Right atrium auricular region (tissue), 2 donors: ENCODE measurements around the gene TCF7L2. TPM values are rescaled to one million over a fixed set of nuclear protein-coding genes. Genes with fewer than 3 reads are reported as not detected.

ENCODE experiments used
- DNase-seq: peaks from one replicate; pipeline ENCODE4 v3.0.0-alpha.2; 2019; ENCODE audit warnings: low spot score
- H3K27ac ChIP-seq, 2 donors: fragments of 200-600 bp; sonication (generic); 1 replicate in 1 of 2; 2 replicates in 1 of 2; pipeline ENCODE4 v1.5.1; 2016 to 2019
- H3K27me3 ChIP-seq, 2 donors: fragments of 200-600 bp; sonication (generic); one replicate each; pipeline versions ENCODE4 v1.5.1 to v1.6.0; 2017 to 2019
- H3K36me3 ChIP-seq: fragments of 200-600 bp; sonication (generic); one replicate; pipeline ENCODE4 v1.5.1; 2016
- H3K4me1 ChIP-seq, 2 donors: fragments of 200-600 bp; sonication (generic); one replicate each; pipeline versions ENCODE4 v1.5.1 to v1.6.0; 2017 to 2019
- H3K4me3 ChIP-seq, 2 donors: fragments of 200-600 bp; sonication (generic); 1 replicate in 1 of 2; 2 replicates in 1 of 2; pipeline ENCODE4 v1.5.1; 2017 to 2019; ENCODE audit warnings: mild to moderate bottlenecking in 1 of 2, moderate library complexity in 1 of 2
- H3K9me3 ChIP-seq, 2 donors: fragments of 200-600 bp; sonication (generic); one replicate each; pipeline ENCODE4 v1.5.1; 2019
- total RNA-seq, 2 donors: library from RNA; depleted of rRNA; stranded (reverse); fragments of >200 nt; gene quantifications; one replicate each; pipeline ENCODE4 v1.1.0, GENCODE V29; 2016
- TF ChIP-seq, protein P1 (sequence below), 2 donors: fragments of 200-600 bp; sonication (generic); IDR thresholded peaks; one replicate each; pipeline ENCODE4 v1.5.1; 2019; ENCODE audit warnings: antibody characterized with exemption in 2 of 2

The TCF7L2 gene
- total RNA-seq, 2 donors from 2014 or later, result 8.5 to 11.3 TPM

DNA sequence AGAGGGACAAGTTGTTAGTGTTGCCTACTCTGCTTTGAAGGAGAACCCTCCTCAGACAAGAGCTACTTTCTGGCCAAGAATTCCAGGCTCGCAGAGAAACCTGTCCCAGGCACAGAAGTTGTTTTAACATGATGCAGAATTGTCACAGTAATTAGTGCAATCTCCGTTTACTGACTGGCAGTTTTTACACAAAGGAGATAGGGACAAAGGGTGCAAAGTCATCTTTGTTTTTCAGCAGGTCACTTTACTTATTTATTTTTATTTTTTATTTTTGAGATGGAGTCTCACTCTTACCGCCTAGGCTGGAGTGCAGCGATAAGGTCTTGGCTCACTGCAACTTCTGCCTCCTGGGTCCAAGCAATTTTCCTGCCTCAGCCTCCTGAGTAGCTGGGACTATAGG is 12.3 kb downstream of the TCF7L2 start:
- no peak overlapping the region for H3K27ac ChIP-seq
- DNase-seq, result no peak
- H3K27me3 ChIP-seq, result no peaks in the 10 kb centered on the region
- TF ChIP-seq, protein P1, sequence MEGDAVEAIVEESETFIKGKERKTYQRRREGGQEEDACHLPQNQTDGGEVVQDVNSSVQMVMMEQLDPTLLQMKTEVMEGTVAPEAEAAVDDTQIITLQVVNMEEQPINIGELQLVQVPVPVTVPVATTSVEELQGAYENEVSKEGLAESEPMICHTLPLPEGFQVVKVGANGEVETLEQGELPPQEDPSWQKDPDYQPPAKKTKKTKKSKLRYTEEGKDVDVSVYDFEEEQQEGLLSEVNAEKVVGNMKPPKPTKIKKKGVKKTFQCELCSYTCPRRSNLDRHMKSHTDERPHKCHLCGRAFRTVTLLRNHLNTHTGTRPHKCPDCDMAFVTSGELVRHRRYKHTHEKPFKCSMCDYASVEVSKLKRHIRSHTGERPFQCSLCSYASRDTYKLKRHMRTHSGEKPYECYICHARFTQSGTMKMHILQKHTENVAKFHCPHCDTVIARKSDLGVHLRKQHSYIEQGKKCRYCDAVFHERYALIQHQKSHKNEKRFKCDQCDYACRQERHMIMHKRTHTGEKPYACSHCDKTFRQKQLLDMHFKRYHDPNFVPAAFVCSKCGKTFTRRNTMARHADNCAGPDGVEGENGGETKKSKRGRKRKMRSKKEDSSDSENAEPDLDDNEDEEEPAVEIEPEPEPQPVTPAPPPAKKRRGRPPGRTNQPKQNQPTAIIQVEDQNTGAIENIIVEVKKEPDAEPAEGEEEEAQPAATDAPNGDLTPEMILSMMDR (IDR thresholded peaks at IDR 0.05), result no peak
- H3K4me1 ChIP-seq, result peaks cover 0 to 75% of the 10 kb centered on the region in 2 donors
- no peaks in the 10 kb centered on the region for H3K9me3 ChIP-seq
- H3K4me3 ChIP-seq, result no peak overlapping the region
- H3K36me3 ChIP-seq, result no peaks in the 10 kb centered on the region

DNA sequence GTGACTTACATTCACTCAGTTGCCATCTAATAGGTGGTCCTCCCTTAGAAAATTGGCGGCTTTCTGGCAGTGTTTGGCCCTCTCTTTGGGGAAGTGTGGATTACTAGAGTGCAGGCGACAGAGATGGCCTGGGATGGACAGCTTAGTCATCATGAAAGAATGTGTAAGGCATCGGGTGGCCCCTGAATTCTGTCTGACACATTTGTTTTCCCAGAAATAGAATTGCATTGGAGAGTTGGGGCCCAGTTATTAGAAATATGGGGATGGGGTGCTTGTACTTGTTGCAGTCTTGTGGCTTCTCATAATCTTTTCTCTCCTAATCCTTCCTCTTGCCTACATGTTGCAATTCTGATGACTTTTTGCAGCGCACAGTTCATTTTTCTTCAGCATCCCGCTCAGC is 13.8 kb downstream of the TCF7L2 start:
- TF ChIP-seq, protein P1 (IDR thresholded peaks at IDR 0.05), result no peak
- no peak for DNase-seq
- Histone ChIP-seq H3K27me3 (no peaks in the 10 kb centered on the region), H3K4me1 (peaks cover 0 to 60% of the 10 kb centered on the region in 2 donors), H3K9me3 (no peaks in the 10 kb centered on the region), H3K4me3 (no peak overlapping the region), H3K27ac (peak overlapping the region in 1 of 2 donors; percentile 15), H3K36me3 (peaks cover 8% of the 10 kb centered on the region)

DNA sequence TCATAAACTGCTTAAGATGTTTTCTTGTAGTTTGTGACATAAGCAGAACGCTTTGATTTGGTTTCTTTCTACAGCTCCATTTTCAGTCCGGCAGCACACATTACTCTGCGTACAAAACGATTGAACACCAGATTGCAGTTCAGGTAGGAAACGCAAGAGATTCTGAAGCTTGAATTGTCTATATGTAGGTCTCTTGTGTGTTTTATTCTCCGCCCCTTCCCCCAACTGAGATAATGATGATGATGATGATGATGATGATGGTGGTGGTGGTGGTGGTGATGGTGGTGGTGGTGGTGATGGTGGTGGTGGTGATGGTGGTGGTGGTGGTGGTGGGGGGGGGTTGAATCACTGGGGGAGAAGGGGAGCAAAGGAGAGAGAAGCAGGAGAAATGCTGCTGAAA is 14.4 kb downstream of the TCF7L2 start:
- DNase-seq, result no peak
- H3K27me3 ChIP-seq, result no peaks in the 10 kb centered on the region
- no peak overlapping the region for H3K4me3 ChIP-seq
- peak overlapping the region in 1 of 2 donors; percentile 15 for H3K27ac ChIP-seq
- H3K4me1 ChIP-seq, result peaks cover 0 to 54% of the 10 kb centered on the region in 2 donors
- TF ChIP-seq, protein P1 (IDR thresholded peaks at IDR 0.05), result no peak
- H3K9me3 ChIP-seq, result no peaks in the 10 kb centered on the region
- H3K36me3 ChIP-seq, result peaks cover 9% of the 10 kb centered on the region

DNA sequence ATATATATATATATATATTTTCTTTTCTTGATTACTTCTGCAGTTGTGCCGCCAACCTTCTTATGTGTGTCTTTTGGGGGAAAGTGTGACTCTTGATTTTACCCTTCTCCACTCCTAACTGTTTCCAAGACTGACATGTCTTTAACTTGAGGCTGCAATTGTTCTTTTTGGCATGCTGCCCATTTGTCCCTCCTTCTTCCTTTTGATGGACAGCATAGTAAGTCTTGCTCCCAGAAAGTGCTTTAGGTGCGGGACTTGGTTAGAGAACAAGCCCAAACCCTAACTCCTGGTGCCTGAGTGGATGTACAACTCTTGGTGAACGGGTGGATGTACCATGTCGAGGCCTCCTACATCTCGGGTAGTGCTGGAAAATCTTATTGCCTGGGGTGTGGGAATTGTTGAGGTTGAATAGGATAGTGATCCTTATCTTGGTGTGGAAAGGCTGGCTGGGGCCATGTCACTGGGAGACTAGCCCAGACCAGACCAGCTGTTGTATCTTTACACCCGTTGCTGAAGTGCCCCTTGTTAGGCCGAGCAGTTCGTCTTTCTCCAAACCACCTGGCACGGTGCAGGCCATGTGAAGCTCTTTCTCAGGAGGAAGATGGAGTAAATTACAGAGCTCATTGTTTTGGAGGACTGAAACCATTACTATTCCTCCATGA is 16.3 kb downstream of the TCF7L2 start:
- no peak overlapping the region for H3K27ac ChIP-seq

DNA sequence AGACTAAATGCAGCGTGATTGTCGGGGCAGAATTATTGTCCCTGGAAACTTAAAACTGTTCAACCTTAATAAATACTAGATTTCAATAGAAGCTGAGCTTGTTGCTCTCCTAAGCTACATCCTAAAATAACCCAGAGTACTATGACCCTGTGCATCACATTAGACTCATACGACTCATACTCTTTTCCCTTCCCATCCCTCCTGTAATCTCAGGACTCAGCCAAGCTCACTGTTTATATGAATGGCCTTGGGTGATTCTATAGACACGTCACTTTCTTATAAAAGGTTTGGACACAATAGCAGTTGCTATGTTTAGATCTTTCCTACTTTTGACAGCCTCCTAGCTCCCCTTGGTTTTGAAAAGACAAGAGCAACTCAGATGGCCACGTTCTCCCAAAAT is 17.2 kb downstream of the TCF7L2 start:
- DNase-seq, result no peak
- TF ChIP-seq, protein P1 (IDR thresholded peaks at IDR 0.05), result no peak
- no peak overlapping the region for H3K4me3 ChIP-seq
- no peaks in the 10 kb centered on the region for H3K9me3 ChIP-seq
- H3K27ac ChIP-seq, result no peak overlapping the region
- H3K27me3 ChIP-seq, result no peaks in the 10 kb centered on the region
- H3K36me3 ChIP-seq, result peaks cover 9% of the 10 kb centered on the region
- H3K4me1 ChIP-seq, result peaks cover 0 to 45% of the 10 kb centered on the region in 2 donors

More for the DNA sequence above, 16.3 kb downstream of the TCF7L2 start:
- peaks cover 9% of the 10 kb centered on the region for H3K36me3 ChIP-seq
- H3K27me3 ChIP-seq, result no peaks in the 10 kb centered on the region
- peaks cover 0 to 51% of the 10 kb centered on the region in 2 donors for H3K4me1 ChIP-seq
- H3K4me3 ChIP-seq, result no peak overlapping the region
- TF ChIP-seq, protein P1 (IDR thresholded peaks at IDR 0.05), result no peak
- no peaks in the 10 kb centered on the region for H3K9me3 ChIP-seq
- DNase-seq, result no peak

DNA sequence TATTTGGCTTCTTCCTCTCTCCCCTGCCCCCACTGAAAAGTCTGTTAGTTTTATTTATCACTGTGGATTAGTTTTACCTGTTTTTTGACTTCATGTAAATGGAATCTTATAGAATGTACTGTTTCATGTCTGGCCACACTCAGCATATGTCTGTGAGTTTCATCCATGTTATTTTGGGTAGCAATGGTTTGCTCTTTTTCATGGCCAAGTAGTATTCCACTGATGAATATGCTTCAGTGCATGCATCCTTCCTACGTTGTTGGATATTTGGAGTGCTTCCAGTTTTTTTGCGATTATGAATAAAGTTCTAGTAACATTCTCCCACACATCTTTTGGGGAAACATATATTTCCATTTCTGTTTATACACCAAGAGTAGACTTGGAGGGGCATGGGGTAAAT is 19.1 kb downstream of the TCF7L2 start:
- no peaks in the 10 kb centered on the region for H3K27me3 ChIP-seq
- TF ChIP-seq, protein P1 (IDR thresholded peaks at IDR 0.05), result no peak
- H3K4me3 ChIP-seq, result no peak overlapping the region
- no peak for DNase-seq
- H3K4me1 ChIP-seq, result peaks cover 0 to 26% of the 10 kb centered on the region in 2 donors
- no peak overlapping the region for H3K27ac ChIP-seq
- no peaks in the 10 kb centered on the region for H3K9me3 ChIP-seq
- peaks cover 15% of the 10 kb centered on the region for H3K36me3 ChIP-seq
